ENCODE data around the gene CDIPT. TPM values are rescaled to one million over a fixed set of nuclear protein-coding genes. Genes with fewer than 3 reads are reported as not detected.

The CDIPT gene
- total RNA-seq, 2 experiments from 2014 or later = 30.2 to 35.4 TPM

DNA sequence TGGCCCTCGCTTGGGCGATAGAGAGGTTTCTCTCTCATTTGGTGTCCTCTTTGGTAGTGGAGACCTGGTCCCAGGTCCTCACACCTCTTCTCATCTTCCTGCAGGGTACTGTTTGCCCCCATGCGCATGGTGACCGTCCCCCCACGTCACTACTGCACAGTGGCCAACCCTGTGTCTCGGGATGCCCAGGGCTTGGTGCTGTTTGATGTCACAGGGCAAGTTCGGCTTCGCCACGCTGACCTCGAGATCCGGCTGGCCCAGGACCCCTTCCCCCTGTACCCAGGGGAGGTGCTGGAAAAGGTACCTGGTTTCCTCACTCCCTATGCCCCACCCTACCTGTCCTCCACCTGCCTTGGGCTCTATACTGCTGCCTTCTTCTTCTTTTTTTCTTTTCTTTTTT, 32.3 kb downstream of the CDIPT start:
- CTCF ChIA-PET = no interaction called here
- POLR2A ChIA-PET = no interaction called here
- peaks cover 45% of the 10 kb centered on the region for H3K4me1 Mint-ChIP-seq (ENCODE audit: low read depth)

DNA sequence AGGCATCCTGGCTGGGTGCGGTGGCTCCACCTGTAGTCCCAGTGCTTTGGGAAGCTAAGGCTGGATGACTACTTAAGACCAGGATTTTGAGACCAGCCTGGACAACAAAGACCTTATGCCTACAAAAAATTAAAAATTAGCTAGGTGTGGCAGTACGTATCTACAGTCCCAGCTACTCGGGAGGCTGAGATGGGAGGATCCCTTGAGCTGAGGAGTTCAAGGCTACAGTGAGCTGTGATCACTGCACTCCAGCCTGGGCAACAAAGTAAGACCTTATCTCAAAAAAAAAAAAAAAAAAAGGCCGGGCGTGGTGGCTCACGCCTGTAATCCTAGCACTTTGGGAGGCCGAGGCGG, 36.7 kb downstream of the CDIPT start:
- ATAC-seq (no peak), DNase-seq (no peak)
- Mint-ChIP-seq H3K4me1 (ENCODE audit: low read depth) (peaks cover 67% of the 10 kb centered on the region), H3K36me3 (ENCODE audit: low read depth) (peaks cover 2% of the 10 kb centered on the region), H3K27me3 (no peaks in the 10 kb centered on the region), H3K27ac (peak overlapping the region; percentile 88), H3K9me3 (no peaks in the 10 kb centered on the region), H3K4me3 (peak overlapping the region; percentile 66)
- ChIA-PET POLR2A (interaction anchor here (0.6 to 13.9 kb wide), 8 partner anchors 10 to 161 kb away, joined by 3 to 167 read pairs (median 6); partner anchors contain the start of genes KIF22, MAZ, PAGR1 and PRRT2), CTCF (interaction anchor here (1.3 to 6.6 kb wide), 8 partner anchors 10 to 147 kb away, joined by 3 to 40 read pairs (median 8); partner anchors contain the start of genes PAGR1 and TAOK2)
- TF ChIP-seq, protein P1, sequence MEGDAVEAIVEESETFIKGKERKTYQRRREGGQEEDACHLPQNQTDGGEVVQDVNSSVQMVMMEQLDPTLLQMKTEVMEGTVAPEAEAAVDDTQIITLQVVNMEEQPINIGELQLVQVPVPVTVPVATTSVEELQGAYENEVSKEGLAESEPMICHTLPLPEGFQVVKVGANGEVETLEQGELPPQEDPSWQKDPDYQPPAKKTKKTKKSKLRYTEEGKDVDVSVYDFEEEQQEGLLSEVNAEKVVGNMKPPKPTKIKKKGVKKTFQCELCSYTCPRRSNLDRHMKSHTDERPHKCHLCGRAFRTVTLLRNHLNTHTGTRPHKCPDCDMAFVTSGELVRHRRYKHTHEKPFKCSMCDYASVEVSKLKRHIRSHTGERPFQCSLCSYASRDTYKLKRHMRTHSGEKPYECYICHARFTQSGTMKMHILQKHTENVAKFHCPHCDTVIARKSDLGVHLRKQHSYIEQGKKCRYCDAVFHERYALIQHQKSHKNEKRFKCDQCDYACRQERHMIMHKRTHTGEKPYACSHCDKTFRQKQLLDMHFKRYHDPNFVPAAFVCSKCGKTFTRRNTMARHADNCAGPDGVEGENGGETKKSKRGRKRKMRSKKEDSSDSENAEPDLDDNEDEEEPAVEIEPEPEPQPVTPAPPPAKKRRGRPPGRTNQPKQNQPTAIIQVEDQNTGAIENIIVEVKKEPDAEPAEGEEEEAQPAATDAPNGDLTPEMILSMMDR (IDR thresholded peaks at IDR 0.05) = no peak
- intact Hi-C loops (cut with micrococcal nuclease) = no loop called here

More for the DNA sequence above, 32.3 kb downstream of the CDIPT start:
- intact Hi-C loops (cut with micrococcal nuclease) = no loop called here
- Mint-ChIP-seq H3K36me3 (ENCODE audit: low read depth) (peaks cover 16% of the 10 kb centered on the region), H3K9me3 (no peaks in the 10 kb centered on the region), H3K27ac (no peak overlapping the region), H3K27me3 (no peaks in the 10 kb centered on the region), H3K4me3 (no peak overlapping the region)
- TF ChIP-seq, protein P1 (IDR thresholded peaks at IDR 0.05) = no peak
- DNase-seq (no peak), ATAC-seq (no peak)

DNA sequence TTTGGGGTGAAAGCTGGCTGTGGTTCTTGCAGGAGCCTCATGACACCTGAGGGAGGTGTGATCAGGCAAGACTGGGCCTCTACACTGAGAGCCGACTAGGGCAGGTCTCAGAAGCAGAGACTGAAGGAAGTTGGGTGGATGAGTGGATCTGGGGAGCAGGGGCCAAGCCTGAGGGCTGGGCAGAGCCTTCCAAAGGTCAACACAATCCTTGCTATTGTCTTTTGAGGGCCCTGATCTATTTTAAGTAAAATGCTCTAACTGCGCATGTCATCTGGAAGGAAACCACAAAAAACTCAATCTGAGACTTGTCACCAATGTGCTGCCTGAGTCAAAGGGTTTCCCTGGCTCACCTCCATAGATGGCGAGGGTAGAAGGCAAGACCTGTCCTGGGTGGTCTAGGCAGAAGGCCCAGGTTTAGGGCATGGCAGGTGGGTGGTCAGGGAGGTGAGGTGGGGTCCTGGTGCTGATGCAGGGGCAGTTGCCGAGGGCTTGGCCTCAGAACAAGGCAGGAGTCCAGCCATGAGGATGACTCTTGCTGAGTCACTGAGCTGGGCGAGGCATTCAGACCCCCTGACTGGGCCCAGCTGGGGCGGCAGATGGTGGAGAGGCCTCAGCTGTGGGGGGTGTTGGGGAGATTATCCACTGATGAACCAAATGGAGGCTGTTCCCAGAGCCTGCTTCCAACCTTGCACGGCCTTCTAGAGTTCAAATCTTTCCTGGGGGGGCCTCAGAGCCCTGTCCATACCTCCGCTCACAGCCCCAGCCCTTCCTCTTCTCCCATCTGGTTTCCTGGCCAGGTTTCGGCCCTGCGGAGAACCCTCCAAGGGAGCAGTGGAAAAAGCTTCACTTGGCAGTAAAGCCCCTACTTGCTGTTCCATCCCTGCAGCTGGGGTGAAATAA, 37.6 kb downstream of the CDIPT start:
- H3K4me1 Mint-ChIP-seq (ENCODE audit: low read depth) = peaks cover 75% of the 10 kb centered on the region
- ChIA-PET POLR2A (interaction anchor here (0.6 to 13.9 kb wide), 7 partner anchors 9 to 101 kb away, joined by 3 to 167 read pairs (median 7); partner anchors contain the start of genes KIF22, MAZ, PAGR1 and PRRT2), CTCF (interaction anchor here (1.3 to 6.6 kb wide), 7 partner anchors 9 to 148 kb away, joined by 3 to 40 read pairs (median 13); partner anchors contain the start of genes PAGR1 and TAOK2)
- no peaks in the 10 kb centered on the region for H3K27me3 Mint-ChIP-seq
- TF ChIP-seq, protein P1 (IDR thresholded peaks at IDR 0.05) = no peak
- H3K27ac Mint-ChIP-seq = peak overlapping the region; percentile 87
- peaks cover 2% of the 10 kb centered on the region for H3K36me3 Mint-ChIP-seq (ENCODE audit: low read depth)
- H3K4me3 Mint-ChIP-seq = peak overlapping the region; percentile 22
- peak; percentile 76 for DNase-seq
- intact Hi-C loops (cut with micrococcal nuclease) = no loop called here
- H3K9me3 Mint-ChIP-seq = no peaks in the 10 kb centered on the region
- peak; percentile 60 for ATAC-seq

DNA sequence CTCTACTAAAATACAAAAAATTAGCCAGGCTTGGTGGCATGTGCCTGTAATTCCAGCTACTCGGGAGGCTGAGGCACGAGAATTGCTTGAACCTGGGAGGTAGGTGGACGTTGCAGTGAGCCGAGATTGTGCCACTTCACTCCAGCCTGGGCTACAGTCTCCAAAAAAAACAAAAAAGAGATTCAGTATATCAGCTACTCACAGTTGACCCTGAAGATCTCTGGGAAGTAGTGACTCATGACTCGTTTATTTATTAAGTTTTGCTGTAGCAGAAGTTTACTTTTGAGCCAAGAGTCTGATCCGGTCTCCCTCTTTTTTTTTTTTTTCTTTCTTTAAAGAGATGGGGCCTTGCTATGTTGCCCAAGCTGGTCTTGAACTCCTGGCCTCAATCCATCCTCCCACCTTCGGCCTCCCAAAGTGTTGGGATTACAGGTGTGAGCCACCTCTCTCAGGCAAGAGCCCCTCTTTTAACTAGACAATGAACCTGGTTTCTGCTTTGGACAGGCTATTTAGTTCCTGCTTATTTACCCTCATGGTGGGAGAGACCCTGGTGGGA, 38.4 kb downstream of the CDIPT start:
- no peaks in the 10 kb centered on the region for H3K27me3 Mint-ChIP-seq
- DNase-seq (no peak), ATAC-seq (no peak)
- POLR2A ChIA-PET = interaction anchor here (0.7 to 13.9 kb wide), 6 partner anchors 8 to 102 kb away, joined by 3 to 167 read pairs (median 6); partner anchors contain the start of genes KIF22, MAZ, PAGR1 and PRRT2
- no peak overlapping the region for H3K4me3 Mint-ChIP-seq
- TF ChIP-seq, protein P1 (IDR thresholded peaks at IDR 0.05) = no peak
- H3K27ac Mint-ChIP-seq = peak overlapping the region; percentile 87
- peaks cover 75% of the 10 kb centered on the region for H3K4me1 Mint-ChIP-seq (ENCODE audit: low read depth)
- no peaks in the 10 kb centered on the region for H3K9me3 Mint-ChIP-seq
- intact Hi-C loops (cut with micrococcal nuclease) = no loop called here
- peaks cover 6% of the 10 kb centered on the region for H3K36me3 Mint-ChIP-seq (ENCODE audit: low read depth)
- CTCF ChIA-PET = interaction anchor here (0.7 to 6.6 kb wide), 6 partner anchors 8 to 149 kb away, joined by 3 to 40 read pairs (median 7); partner anchors contain the start of genes PAGR1 and TAOK2
